TTC549 (cell line): ENCODE measurements around the gene MAGEA10.
"Not testable (repeated sequence)": the region's sequence is repeated elsewhere in the genome, so short reads cannot be mapped to it uniquely, and the experiment has no call there.

ENCODE experiments used
- FAIRE-seq: peaks from 2 replicates; lab custom pipeline; 2012; peaks lifted over from hg19 to GRCh38; lab: Jason Lieb, UNC

MAGEA10 gene

DNA sequence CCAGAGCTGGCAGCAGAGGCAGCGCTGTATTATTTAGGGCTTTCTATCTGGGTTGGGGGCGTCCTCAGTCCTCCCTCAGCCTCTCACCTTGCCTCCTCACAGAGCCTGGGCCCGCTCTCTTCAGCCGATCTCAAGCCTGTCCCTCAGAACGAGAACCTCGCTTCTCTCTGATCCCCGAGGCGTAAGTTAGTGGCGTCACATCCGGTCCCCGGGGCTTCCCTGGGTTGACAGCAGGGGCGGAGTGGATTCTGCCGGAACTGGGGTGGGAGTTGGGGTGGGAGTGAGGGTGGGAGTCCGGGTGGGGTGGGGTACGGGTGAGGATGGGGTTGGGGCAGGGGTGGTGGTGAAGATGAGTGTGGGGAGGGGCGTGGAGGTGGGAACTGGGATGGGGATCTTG, at the start of gene MAGEA10:
Gene MAGEA10, minus strand, starts transcription at position 190 of the 397 bp plus-strand sequence. CDS start 2,957 bp downstream, outside the sequence.
- no peak for FAIRE-seq

DNA sequence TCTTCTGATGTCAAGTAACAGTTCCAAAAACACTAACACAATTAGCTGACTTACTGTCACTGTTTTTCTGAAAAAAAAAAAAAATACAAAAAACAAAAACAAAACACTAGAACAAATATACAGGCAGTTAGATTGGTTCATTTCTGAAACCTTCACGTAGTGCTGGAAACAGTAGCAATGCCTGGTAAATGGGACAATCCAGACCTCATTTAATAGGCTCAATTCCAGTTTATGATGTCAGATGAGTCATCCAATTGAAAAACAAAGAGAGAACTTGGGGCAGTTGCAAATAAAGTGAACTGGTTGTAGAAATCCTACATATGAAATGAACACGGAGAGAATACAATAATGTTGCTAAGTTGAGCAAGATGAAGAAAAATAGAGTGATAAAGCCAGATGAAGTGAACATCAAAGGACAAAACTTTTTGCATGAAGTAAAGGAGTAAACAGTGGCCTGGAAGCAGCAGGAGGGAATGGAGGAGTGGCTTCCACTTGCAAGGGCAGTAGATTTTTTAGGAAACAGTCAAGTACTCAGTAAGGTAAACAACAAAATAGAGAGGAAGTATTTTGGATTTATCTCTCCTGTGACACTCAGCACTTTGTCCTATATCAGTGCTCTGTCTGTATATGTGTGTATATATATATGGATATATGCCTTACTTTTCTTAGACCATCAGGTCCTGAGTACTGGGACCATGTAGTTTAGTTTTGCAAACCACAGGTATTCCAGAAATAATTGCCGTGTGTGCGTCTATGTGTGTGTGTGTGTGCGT, 39.3 kb upstream of the MAGEA10 start:
- no peak for FAIRE-seq

DNA sequence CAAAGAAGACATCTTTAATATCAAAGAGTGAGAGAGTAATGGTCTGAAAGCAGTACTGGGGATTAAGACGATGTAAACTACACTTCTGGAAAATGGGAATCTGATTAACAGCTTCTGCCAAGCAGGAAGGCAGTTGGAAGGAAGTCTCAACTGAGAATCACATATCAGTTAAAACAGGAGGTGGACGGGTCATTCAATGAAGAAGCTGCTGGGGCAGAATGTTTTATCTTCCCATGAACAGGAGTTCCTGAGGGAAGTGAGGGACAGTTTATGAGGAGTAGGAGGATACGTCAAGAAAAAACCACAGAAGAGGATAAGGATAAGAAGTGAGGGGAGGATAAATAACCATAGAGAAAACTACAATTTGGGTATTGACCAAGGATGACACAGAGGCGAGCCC, 38.7 kb upstream of the MAGEA10 start:
- no peak for FAIRE-seq

DNA sequence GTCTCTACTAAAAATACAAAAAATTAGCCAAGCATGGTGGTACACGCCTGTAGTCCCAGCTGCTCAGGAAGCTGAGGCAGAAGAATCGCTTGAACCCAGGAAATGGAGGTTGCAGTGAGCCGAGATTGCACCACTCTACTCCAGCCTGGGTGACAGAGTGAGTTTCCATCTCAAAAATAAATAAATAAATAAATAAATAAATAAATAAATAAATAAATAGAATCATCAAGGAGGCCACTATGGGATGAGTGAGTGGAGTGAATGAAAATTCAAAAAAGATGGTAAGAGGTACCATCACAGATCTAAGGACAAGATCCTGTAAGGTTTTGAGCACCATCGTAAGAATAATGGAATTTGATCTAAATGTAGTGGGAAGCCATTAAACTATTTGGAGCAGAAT, 37.5 kb upstream of the MAGEA10 start:
- FAIRE-seq, result not testable (repeated sequence)

DNA sequence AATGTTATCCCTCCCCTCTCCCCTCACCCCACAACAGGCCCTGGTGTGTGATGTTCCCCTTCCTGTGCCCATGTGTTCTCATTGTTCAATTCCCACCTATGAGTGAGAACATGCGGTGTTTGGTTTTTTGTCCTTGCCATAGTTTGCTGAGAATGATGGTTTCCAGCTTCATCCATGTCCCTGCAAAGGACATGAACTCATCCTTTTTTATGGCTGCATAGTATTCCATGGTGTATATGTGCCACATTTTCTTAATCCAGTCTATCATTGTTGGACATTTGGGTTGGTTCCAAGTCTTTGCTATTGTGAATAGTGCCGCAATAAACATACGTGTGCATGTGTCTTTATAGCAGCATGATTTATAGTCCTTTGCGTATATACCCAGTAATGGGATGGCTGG, 35.5 kb upstream of the MAGEA10 start:
- not testable (repeated sequence) for FAIRE-seq

DNA sequence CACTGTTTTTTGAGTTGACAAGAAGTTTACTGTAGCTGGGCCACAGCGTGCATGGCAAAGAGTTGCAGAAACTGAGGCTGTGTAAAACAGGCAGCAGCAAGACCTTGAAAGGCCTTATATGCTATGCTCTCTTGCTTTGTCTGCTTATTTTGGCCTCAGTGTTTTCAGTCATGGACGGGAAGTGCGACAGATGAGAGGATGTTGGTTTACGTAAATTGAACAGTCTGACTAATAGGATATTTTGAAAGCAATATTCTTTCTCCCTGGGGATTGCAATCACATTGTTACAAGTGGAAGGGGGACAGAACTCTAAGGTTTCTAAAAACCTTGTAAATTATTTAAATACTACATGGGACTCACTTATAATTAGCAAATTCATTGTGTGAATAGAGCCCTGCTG, 32.2 kb upstream of the MAGEA10 start:
- FAIRE-seq, result no peak

DNA sequence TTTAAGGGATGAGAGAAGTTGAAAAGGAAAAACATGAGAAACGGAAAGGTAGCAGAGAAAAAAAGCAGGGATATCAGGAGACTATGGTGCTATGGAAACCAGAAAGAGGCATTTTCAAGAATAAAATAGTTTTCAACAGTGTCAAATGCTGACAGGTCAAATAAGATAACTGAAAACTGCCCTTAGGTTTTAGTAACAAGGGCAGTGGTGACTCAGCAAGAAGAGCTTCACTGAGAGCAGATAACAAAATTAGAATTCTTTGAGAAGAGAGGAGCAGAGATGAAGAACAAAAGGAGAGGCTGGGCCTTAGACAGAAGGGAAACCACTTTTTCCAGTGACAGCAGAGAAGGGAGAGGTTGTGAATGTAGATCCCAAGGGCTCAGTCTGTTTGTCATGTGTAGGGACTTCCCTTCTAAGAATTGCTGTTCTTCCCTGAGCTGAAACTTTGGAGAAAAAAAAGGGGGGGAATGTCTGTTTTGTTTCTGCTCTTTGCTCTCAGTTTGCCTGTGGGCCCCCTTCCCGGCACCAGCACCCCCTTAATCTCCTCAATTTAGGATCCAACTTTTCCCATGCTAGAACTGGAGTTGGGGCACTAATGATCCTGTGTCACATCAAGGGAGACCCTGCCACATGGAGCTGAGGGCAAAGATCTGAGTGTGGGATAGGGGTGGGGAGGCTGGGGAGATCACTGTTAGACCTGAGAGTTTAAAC, 26.8 kb upstream of the MAGEA10 start:
- no peak for FAIRE-seq

DNA sequence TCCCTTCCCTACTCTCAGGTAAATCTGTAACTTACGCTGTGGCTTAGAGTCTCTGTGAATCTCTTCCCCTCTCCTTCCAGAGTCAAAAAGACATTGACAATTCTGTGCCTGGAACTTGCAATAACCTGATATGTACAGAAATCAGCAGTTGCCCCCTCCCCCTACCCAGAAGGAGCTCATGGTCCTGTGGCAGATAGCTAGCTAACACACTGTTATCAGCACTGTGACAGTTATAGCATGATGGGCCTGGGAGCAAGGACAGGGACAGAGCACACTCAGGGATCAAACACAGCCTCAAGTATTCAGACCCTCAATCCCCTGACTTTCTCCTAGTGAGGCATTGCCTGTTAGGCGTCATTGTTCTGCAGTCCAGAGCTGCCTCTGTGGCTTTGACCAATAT, 18.7 kb upstream of the MAGEA10 start:
- no peak for FAIRE-seq

DNA sequence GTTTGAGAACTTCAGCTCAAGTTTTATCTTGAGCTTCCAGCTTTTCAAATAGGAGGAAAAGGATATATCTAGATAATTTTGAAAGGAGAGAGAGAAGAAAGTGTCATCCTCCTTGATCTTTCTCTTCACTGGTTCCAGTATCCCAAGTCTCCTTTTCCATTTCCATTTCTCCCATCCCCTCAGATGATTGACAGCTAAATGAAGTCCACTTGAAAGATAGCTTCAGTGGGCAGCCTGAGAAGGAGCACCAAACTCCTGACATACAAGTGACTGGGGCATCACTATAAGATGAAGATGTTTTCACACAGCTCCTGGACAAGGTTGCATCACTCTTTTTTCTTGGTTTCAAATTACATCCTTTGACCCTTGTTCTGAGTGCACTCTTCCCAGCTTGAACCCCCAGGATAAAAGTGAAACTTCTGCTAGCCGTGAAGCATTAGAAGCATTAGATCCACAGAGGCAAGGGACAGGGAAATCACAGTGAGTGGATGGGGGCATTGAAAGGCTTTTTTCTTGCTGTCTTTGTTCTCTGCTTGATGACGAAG, 17.5 kb upstream of the MAGEA10 start:
- no peak for FAIRE-seq

DNA sequence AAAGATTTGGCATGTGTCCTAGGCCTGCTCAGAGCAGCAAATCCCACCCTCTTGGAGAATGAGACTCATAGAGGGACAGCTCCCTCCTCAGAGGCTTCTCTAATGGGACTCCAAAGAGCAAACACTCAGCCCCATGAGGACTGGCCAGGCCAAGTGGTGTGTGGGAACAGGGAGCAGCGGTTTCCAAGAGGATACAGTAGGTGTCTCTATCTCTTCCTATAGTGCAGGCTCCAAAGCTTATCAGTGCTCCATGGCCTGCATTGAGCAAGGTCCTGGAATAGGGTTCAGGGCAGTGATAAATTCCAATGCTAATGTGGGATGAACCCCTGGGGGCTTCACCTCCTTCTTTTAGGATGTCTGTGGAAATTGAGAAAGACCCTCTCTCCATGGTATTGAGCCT, 15.7 kb upstream of the MAGEA10 start:
- no peak for FAIRE-seq

DNA sequence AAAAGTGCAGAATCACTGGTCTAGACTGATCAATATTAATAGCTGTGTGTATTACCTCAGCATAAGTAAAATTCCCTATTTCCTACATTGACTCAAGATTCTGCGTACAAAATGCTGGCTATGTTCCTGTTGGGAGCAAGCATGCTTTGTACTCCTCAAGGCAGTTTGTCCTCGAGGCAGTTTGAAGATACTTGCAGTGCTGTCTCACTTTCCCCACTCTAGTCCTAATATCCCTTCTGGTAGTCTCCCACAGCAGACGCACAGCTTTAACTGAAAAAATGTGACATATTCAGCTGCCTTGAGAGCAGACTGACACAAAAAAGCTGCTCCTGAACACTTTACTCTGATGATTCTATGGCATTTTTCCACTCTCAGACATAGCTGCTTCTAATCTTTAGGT, 12.9 kb upstream of the MAGEA10 start:
- no peak for FAIRE-seq

DNA sequence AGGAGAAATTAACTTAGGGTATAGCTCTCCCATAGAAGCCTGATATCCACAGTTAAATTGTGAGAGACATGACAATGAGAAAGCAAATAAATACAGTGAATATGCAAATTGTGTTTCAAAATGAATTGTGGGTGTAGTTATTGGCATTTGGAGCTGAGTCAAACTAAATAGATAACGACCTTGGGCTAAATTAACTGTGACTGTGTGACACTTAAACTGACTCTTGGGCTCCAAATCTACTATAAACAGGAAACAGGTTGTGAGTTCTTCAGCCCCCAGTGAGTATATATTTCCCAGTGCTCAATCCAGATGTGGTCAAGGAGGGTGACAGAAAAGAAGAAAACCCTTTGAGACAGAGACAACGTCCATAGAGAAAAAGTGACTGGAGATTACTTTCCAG, 11.3 kb upstream of the MAGEA10 start:
- FAIRE-seq, result no peak

DNA sequence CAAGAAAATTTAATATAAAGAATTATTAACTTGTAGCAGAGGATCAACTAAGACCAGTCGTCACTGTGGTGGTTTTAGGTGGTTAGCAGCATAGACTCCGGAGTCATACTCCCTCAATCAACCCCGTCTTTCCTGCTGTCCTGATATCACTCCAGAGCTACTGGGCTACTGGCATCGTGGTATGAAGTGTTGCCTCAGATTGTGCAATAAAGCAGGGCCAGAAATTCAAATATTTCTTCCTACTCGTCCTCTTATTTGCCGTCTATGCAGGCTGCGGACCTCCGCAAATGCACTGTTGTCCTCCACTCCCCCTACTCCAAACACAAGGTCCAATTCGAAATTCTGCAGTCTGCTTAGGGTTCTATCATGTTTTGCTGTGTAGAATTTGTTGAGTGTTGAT, 1.2 kb upstream of the MAGEA10 start:
- no peak for FAIRE-seq

DNA sequence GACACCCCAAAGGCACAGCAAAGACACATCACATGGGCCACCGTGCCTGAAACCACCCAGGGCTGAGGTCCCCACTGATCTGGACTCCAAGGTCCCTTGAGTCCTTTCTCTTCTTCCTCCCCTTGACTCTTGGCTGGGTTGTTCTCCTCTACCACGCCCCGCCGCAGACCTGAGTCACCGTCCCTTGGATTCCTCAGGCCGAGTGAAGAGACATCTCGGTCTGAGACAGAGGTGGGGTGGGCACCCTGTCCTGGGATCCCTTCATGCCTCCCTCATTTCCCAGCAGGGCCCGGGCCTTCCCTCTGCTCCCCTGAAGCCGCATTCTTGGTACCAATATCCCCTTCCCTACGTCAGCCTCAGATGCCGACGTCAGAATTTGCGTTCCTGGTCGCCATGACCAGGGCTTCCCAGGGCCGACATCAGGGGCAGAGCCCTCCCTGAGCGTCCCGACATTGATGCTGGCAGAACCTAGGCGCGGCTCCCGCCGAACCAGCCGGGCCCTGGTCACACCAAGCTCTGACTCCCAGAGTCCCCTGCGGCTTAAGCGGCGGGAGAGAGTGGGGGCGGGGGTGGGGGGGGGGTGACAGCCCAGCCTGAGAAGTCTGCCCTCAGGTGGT, 498 bp downstream of the MAGEA10 start:
- FAIRE-seq, result no peak

DNA sequence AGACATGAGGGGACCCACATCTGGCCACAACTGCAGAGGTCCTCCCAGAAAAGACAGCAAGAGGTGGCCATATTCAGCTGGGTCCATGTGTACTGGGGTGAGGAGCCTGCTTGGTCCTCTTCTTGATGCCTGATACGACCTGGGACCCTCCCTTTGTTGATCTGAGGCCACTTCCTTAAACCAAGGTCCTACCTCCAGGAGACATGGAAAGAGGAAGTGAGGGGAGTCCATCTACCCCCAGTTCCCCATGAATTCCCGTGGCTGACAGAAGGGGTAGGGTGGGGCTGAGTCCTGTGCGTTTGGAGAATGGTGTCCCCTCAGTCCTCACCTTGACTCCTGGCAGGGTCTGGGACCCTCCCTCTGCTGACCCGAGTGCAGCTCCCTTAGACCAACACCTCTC, 2.1 kb downstream of the MAGEA10 start:
- no peak for FAIRE-seq

DNA sequence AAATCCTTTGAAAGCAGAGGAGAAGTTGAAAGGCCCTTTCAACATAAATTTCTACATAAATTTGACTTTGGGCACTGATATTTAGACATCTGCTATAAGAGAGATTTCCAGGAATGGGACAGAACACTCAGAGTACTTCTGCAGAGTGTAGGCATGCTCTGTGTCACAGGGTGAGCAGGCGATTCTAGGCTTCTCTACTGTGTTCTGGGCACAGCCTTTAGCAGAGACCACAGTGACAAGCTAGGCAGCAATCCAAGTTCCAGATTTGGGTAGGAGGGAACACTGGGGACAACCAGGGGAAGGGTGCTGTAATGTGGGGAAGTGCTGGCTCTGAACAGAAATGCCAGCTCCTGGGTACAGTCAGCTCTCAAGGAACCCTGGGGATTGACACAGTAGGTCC, 6.9 kb downstream of the MAGEA10 start:
- no peak for FAIRE-seq

DNA sequence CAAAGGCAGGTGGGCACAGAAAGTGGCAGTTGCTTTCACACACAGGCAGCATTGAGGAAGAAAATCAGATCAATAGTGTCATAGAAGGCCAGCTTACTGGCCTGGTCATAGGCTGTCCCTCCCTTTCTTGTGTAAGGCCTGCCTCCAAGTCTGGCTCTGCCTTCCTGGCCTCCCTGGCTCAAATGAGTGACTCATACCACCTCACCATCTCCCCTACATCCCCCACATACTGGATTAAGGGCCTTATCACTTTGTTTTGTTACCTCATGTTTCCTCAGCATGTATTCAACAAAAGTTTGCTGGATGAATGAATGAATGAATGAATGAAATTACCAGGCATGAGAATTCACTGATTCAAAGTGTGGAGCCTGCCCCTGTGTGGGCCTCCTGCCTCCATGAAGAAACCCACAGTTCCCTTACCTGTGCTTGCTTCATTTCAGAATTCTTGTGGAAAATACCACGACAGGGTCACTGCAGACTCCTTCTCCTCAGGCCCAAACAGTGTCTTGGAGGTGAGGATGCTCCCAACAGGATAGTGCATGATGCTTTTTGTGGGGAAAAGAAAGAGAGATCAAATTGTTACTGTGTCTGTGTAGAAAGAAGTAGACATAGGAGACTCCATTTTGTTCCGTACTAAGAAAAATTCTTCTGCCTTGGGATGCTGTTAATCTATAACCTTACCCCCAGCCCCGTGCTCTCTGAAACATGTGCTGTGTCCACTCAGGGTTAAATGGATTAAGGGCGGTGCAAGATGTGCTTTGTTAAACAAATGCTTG, 9.1 kb downstream of the MAGEA10 start:
- not testable (repeated sequence) for FAIRE-seq

DNA sequence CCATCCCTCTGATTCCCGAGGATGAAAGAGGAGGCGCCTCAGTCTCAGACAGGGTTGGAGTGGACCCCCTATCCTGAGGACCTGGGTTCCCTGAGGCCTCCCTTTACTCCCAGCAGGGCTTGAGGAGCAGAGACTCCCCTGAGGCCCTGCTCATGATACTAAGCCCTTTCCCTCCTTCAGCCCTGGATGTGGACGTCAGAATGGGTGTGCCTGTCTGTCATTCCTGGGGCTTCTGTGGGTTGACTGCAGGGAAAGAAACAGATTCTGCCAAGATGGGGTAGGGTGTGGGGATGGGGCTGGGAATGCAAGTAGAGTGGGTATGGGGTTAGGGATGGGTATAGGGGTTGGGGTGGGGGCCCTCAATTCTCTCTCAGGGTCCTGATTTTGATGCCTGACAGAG, 21.1 kb downstream of the MAGEA10 start:
- FAIRE-seq, result no peak

DNA sequence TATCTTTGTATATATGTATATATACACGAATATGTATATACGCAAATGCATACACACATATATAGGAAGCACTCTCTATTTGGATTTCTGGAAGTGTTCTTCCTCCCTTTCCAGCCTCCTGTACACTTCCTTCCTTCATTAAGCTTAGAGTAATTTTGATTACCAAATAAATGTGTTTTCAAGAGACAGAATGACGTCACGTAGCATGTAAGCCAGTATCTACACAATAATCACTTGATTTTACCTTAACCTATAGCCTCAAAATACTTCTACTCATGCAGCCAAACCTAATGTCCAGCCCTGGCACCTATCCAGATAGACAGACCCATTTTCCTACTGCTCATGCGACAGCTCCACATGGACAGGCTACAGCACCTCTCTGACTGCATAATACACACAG, 29.9 kb downstream of the MAGEA10 start:
- FAIRE-seq, result no peak

DNA sequence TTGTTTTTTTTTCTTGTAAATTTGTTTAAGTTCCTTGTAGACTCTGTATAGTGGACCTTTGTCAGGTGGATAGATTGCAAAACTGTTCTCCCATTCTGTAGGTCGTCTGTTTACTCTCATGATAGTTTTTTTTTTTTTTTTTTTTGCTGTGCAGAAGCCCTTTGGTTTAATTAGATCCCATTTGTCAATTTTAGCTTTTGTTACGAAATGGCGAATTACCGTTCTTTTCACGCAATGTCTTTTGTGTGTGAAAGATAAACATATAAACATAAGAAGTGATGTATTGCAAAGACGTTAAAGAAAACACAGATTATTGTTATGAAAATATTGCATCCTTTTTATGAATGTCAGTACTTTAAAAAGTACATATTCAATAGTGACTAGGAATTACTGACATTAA, 34.5 kb downstream of the MAGEA10 start:
- FAIRE-seq, result no peak

DNA sequence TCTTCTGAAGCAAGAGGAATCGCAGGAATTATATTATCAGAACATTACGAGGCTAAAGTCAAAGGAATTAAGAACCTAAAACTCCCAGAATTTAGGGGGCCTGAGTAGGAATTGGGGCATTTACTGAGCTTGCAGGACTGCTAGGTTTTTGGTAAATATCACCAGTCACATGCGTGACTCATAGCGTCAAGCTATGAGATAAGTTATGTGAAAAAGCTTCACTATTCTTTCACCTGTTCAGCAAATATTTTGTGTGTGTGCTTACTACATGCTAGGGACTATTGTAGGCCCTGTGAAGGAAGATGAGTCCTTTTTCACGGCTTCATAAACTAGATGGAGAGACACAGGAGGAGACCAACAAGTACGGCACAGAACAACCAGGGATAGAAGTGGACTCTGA, 52.2 kb downstream of the MAGEA10 start:
- FAIRE-seq, result no peak
